GM21529 (cell line): ENCODE data around the gene PTGDR.

ENCODE experiments used
- ATAC-seq: cut with Tn5 transposase; IDR thresholded peaks from one replicate; pipeline ENCODE4 v1.9.1; 2021; ENCODE audit not compliant: unreplicated experiment

Gene PTGDR

DNA sequence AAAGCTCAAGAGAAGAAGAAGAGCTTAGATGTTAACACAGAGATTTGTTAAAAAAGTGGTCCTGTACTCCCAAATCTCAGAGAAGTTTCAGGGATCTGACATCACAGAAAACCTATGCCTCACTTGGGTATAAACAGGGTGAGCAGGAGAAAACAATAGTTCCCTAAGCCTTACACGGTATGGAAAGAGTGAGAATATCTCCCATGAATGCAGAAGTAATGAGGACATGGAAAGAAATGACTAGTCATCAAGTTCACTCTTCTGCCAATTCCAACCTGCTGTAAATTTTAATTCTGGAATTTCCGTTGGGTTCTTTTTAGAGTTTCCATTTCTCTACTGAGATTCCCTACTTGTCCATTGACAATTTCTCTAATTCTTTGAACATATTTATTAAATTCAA, 40.4 kb downstream of the PTGDR start:
- no peak for ATAC-seq

DNA sequence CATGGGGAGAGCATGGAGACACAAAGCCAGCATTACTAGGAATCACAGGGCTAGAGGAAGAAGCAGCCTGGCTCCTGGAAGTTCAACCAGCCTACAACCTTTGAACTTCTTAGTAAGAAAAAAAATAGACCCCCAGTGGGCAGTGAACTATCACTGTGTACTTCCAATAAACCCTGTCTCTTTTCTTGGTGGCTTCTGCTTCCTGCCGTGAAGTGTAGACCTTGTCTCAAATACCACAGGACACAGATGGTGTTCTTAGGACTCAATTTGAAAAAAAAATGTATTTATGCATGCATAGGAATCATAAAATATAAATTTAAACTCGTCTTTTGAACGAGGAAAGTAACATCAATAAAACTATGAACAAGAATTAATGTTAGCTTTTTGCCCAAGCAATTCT, 43.0 kb downstream of the PTGDR start:
- no peak for ATAC-seq

DNA sequence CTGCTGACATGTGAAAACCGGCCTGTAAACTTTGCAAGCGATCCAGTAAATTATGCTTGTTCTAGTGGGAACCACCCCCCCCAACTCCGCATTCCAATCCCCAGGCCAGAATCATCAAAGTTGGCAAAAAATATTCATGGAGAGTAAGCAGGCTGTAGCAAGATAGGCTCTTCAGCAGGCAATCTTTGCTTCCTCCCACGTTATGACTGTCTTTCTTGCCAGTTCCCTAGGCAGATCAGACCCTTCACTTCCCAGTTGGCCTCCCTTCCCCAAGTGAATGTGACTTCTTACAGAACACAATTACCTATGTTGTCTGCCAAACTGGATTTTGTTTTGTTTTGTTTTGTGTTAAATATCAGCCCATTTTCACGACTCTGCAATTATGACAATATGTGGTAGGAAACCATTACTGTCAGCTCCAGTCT, 45.4 kb downstream of the PTGDR start:
- ATAC-seq = no peak

DNA sequence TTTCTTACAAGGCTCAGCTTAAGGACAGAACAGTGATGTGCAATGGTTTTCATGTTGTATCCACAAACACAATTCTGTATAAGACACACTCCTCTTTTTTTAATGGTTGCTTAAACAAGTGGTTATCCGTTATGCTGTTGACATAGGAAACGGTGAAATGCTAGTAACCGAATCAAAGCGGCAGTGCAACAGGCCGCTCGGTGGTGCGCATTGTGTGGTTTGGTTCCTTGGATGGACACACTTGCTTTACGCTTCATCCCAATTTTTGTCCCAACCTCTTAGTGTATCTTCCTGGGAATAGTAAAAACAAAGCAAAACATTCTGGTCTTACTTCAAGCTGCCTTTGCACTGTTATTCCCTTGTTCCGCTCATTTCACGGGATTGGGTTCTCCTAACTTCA, 46.0 kb downstream of the PTGDR start:
- ATAC-seq = no peak

DNA sequence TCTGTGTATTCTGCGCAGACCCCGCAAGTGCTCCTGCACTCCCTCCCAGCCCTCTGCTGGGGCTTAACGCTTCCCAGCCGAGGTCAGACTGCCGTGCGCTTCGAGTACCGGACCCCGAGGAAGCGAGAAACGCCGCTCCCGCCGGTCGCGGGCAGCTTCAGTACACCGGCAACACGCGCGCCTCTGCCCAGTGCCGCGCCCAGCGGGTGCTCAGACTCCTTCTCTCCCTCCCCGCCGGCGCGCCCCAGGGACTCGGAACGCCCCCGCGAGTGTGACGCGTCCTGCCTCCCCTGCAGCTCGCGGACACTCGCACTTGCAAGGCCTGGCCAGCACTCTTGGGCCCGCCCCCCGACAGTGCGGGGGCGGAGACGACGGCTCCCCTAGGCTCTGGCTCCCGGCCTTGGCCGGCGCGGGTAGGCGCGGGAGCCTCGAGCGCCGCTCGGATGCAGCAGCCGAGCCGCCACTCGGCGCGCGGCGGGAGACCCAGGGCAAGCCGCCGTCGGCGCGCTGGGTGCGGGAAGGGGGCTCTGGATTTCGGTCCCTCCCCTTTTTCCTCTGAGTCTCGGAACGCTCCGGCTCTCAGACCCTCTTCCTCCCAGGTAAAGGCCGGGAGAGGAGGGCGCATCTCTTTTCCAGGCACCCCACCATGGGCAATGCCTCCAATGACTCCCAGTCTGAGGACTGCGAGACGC, 46.6 kb downstream of the PTGDR start, which contains the start of gene PTGER2:
TSS of gene PTGER2 (plus strand) at position 410 of the 692 bp plus-strand sequence. CDS start at position 647, 237 bp downstream.
- no peak for ATAC-seq

DNA sequence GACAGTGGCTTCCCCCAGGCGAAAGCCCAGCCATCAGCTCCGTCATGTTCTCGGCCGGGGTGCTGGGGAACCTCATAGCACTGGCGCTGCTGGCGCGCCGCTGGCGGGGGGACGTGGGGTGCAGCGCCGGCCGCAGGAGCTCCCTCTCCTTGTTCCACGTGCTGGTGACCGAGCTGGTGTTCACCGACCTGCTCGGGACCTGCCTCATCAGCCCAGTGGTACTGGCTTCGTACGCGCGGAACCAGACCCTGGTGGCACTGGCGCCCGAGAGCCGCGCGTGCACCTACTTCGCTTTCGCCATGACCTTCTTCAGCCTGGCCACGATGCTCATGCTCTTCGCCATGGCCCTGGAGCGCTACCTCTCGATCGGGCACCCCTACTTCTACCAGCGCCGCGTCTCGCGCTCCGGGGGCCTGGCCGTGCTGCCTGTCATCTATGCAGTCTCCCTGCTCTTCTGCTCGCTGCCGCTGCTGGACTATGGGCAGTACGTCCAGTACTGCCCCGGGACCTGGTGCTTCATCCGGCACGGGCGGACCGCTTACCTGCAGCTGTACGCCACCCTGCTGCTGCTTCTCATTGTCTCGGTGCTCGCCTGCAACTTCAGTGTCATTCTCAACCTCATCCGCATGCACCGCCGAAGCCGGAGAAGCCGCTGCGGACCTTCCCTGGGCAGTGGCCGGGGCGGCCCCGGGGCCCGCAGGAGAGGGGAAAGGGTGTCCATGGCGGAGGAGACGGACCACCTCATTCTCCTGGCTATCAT, 47.3 kb downstream of the PTGDR start:
- ATAC-seq = no peak

DNA sequence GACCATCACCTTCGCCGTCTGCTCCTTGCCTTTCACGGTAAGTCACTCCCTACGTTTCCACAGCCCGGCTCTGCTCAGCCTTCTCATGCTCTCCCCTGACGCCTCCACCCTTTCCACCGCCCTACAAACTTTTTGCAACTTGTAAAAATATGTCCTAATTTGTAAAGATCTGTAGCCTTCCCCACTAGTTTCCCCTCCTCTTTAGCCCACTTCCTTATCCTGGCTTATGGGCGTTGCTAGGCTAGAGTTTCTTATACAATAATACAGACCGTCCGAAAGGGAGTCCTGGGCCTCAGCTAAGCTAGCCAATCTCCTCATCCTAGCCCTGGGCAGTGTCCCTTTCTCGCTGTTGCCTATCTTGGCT, 47.8 kb downstream of the PTGDR start:
- ATAC-seq = no peak

DNA sequence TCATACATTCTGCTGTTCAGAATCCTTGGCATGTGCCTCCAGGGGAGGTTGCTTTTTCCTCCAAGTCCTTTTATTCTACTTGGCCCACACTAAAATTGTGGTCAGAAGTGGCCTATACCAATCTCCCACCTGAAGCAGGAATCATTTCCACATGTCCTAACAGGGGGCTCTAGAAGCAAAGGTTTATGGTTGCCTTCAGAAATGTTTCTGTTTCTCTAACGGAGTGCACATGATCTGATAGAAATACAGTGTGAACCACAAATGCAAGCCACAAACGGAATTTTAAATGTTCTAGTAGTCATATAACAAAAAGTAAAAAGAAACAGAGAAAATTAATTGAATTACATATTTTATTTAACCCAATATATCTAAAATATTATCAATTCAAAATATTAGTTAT, 50.6 kb downstream of the PTGDR start:
- no peak for ATAC-seq

DNA sequence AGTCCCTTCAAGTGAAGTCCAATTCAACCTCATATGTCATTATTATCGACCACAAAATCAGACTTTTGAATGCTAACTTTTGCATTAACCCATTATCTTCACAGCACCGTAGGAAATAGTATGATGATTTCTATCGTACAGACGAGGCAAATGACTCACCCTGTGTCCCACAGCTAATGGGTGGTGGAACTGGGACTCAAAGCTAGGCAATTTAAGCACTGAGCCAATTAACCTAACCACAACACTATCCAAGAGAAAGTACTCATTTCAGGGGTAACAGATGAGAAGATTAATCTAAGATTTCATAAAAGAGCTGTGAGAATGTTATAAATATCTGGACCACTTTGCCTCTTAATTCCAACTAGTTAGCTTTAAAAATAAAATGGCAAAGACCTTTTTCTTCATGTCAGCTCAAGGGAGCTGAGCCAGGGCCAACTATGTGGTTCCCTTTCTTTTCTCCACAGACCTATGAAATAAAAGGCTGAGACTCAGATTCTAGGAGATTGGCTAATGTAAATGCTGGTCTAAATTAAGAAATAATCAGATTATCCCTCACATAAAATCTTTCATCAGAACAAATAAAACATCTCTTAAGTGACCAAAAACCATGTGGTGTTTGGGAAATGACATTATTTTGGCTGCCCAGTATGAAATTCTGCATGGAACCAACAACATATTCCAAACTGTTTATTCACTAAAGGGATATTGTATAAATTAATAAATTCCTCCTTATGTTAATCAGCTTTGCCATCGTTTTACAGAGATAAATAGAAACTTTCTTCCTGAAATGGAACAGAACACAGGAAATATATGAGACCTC, 51.5 kb downstream of the PTGDR start:
- ATAC-seq = no peak

DNA sequence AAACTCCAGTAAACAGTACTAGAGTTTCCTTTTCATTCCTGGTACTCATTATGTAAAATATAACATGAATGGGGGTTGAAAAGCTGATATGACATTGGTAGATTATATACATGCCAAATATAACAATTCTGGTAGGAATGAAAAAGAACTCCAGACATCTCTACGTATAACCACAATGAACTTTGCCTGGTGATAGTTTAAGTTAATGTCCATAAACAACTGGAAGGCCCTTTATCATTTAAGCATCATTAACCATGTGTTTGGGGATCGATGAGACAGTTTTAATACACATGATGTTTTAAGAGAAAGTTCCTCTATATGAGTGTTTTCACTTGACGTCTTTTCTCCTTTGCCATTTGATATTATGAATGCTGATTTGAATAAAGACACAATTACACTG, 52.4 kb downstream of the PTGDR start:
- no peak for ATAC-seq

DNA sequence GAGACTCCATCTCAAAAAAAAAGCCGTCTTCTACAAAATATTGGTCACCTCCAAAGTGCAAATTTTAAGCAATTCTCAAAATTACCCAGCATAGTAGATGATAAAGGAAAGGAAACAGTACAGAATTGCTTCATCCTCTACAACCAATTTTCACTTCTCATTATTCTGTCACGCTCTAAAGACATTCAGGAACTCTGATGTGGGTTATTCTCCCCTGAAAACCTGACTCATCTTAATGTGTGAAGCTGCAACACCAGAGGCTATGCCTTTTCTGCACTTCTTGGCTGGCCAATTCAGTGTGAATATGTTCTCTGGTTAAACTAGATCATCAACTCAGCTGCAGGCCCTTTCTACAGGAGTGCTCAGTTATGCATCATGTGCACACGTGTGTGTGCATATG, 57.6 kb downstream of the PTGDR start:
- peak; percentile 96 for ATAC-seq

DNA sequence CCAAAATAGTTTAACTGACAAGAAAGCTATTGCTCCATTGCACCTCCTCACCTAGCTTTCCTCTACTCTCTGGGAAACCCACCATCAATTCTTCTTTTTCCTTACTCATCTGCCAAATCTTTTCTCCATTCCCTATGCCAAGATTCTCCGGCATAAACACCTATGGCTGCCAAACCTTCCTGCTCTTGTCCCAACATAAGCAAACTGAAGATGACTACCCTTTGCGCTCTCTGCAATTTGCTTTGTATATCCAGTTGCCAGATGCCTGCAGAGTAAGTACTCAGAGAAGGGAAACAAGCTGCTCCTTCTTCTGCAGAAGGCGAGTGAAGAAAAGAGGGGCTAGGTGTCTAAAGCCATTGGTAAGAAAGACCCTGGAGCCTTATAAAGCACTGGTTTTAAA, 58.1 kb downstream of the PTGDR start:
- no peak for ATAC-seq
